Measurements from ENCODE around the gene HOXA13. TPM values are rescaled to one million over a fixed set of nuclear protein-coding genes. Genes with fewer than 3 reads are reported as not detected.

HOXA13 gene
- total RNA-seq, 2 experiments from 2014 or later: 0.32 to 0.54 TPM

GRCh38 chr7:27191833-27192545, 7.9 kb downstream of the HOXA13 start:
- Histone ChIP-seq H2AFZ (ENCODE audit: low read length) (no peak overlapping the region), H3K79me2 (ENCODE audit: insufficient read depth, low read depth, low read length) (no peaks in the 10 kb centered on the region), H3K27ac (ENCODE audit: low read depth, low read length, poor library complexity, severe bottlenecking) (no peak overlapping the region), H3K4me1 (ENCODE audit: insufficient read depth, low read length, poor library complexity, severe bottlenecking) (no peaks in the 10 kb centered on the region), H3K4me3 (ENCODE audit: low read depth, low read length, poor library complexity, severe bottlenecking) (no peak overlapping the region), H3K4me2 (ENCODE audit: low read length) (no peak overlapping the region), H3K36me3 (ENCODE audit: insufficient read depth, low read length) (no peaks in the 10 kb centered on the region), H3K9me2 (ENCODE audit: insufficient read depth, low read length) (no peaks in the 10 kb centered on the region), H4K20me1 (ENCODE audit: insufficient read depth, low read length) (no peaks in the 10 kb centered on the region), H3K9me3 (ENCODE audit: low read length) (no peaks in the 10 kb centered on the region)
- DNase-seq (ENCODE audit: low spot score): no peak
- no TSS peak for BruUV-seq (replicated peaks)
- ChIA-PET CTCF (ENCODE audit: unreplicated experiment) (no interaction called here), POLR2A (no interaction called here)
- intact Hi-C loops (cut with micrococcal nuclease; ENCODE audit: unreplicated experiment): loop anchor here (10.0 kb wide), 2 partner anchors 473 to 833 kb away; partner anchors contain the start of gene HIBADH
- TF ChIP-seq CTCF (conservative IDR thresholded peaks at IDR 0.05; ENCODE audit: low read length): no peak
- TF ChIP-seq EZH2phosphoT487 (IDR thresholded peaks at IDR 0.05; ENCODE audit: borderline replicate concordance, low read depth, low read length): no peak

GRCh38 chr7:27191161-27191731, 8.6 kb downstream of the HOXA13 start:
- DNase-seq (ENCODE audit: low spot score): no peak
- intact Hi-C loops (cut with micrococcal nuclease; ENCODE audit: unreplicated experiment): loop anchor here (10.0 kb wide), 2 partner anchors 474 to 834 kb away; partner anchors contain the start of gene HIBADH
- ChIA-PET CTCF (ENCODE audit: unreplicated experiment) (no interaction called here), POLR2A (no interaction called here)
- Histone ChIP-seq H3K79me2 (ENCODE audit: insufficient read depth, low read depth, low read length) (no peaks in the 10 kb centered on the region), H2AFZ (ENCODE audit: low read length) (no peak overlapping the region), H3K36me3 (ENCODE audit: insufficient read depth, low read length) (no peaks in the 10 kb centered on the region), H3K4me2 (ENCODE audit: low read length) (no peak overlapping the region), H3K27ac (ENCODE audit: low read depth, low read length, poor library complexity, severe bottlenecking) (no peak overlapping the region), H3K4me1 (ENCODE audit: insufficient read depth, low read length, poor library complexity, severe bottlenecking) (no peaks in the 10 kb centered on the region), H4K20me1 (ENCODE audit: insufficient read depth, low read length) (no peaks in the 10 kb centered on the region), H3K9me3 (ENCODE audit: low read length) (no peaks in the 10 kb centered on the region), H3K4me3 (ENCODE audit: low read depth, low read length, poor library complexity, severe bottlenecking) (no peak overlapping the region), H3K9me2 (ENCODE audit: insufficient read depth, low read length) (no peaks in the 10 kb centered on the region)
- no peak for TF ChIP-seq CTCF (conservative IDR thresholded peaks at IDR 0.05; ENCODE audit: low read length)
- TF ChIP-seq EZH2phosphoT487 (IDR thresholded peaks at IDR 0.05; ENCODE audit: borderline replicate concordance, low read depth, low read length): no peak
- BruUV-seq (replicated peaks): no TSS peak

Data from OCI-LY7 (cell line).